Gastrocnemius medialis (tissue), 4 donors: Measurements from ENCODE around the gene P2RX1. TPM values are rescaled to one million over a fixed set of nuclear protein-coding genes. Genes with fewer than 3 reads are reported as not detected.

Experiments
- ATAC-seq, 2 donors: fragments of 150-250 bp; one replicate each; pipeline ENCODE4 v1.9.1; 2016
- DNase-seq, 2 donors: peaks; one replicate each; pipeline ENCODE4 v3.0.0-alpha.2; 2019
- H3K27ac ChIP-seq, 4 donors: fragments of 200-600 bp; sonication (generic); 1 replicate in 1 of 4; 2 replicates in 3 of 4; pipeline ENCODE4 v1.5.1; 2016 to 2018; ENCODE audit warnings: mild to moderate bottlenecking in 2 of 4, moderate library complexity in 1 of 4
- H3K27me3 ChIP-seq, 3 donors: fragments of 200-600 bp; sonication (generic) in 2 of 3; 1 replicate in 1 of 3; 2 replicates in 2 of 3; pipeline versions ENCODE4 v1.5.1 to v1.6.0; 2016 to 2019; ENCODE audit warnings: mild to moderate bottlenecking in 1 of 3, moderate library complexity in 1 of 3
- H3K36me3 ChIP-seq, 2 donors: fragments of 200-600 bp; sonication (generic) in 1 of 2; one replicate each; pipeline ENCODE4 v1.5.1; 2017 to 2018
- H3K4me1 ChIP-seq, 2 donors: fragments of 200-600 bp; sonication (generic) in 1 of 2; one replicate each; pipeline ENCODE4 v1.5.1; 2016 to 2017; ENCODE audit warnings: mild to moderate bottlenecking in 2 of 2
- H3K4me3 ChIP-seq, 4 donors: fragments of 200-600 bp; sonication (generic) in 3 of 4; 1 replicate in 1 of 4; 2 replicates in 3 of 4; pipeline ENCODE4 v1.5.1; 2016 to 2019; ENCODE audit warnings: mild to moderate bottlenecking in 2 of 4
- H3K9me3 ChIP-seq, 3 donors: fragments of 200-600 bp; sonication (generic) in 2 of 3; 1 replicate in 1 of 3; 2 replicates in 2 of 3; pipeline ENCODE4 v1.5.1; 2016 to 2019
- CTCF ChIP-seq, 5 experiments: fragments of 450-650 bp in 3 of 5; fragments of 200-600 bp in 2 of 5; sonication (generic) in 2 of 5; IDR thresholded peaks in 4 of 5; conservative IDR thresholded peaks in 1 of 5; 1 replicate in 4 of 5; 2 replicates in 1 of 5; pipeline ENCODE4 v1.5.1; 2016 to 2019; ENCODE audit warnings: antibody characterized with exemption in 5 of 5, mild to moderate bottlenecking in 3 of 5, moderate library complexity in 3 of 5
- POLR2A ChIP-seq, 2 donors: fragments of 450-650 bp; IDR thresholded peaks; one replicate each; pipeline ENCODE4 v1.6.1; 2017; ENCODE audit warnings: antibody characterized with exemption in 2 of 2, mild to moderate bottlenecking in 2 of 2, moderate library complexity in 2 of 2
- in situ Hi-C, 4 donors: fragments of 200-750 bp; cut with MboI; loops; one replicate each; pipeline versions ENCODE4 v1.15.0 to v1.8.0; 2017; ENCODE audit warnings: low sequenced_read_pairs in 4 of 4
- intact Hi-C: fragments of 100-400 bp; cut with DNase I; formaldehyde crosslinking; loops from one replicate; pipeline ENCODE4 v1.15.1; 2023; ENCODE audit warnings: low total_unique reads
- total RNA-seq, 4 donors: library from RNA; depleted of rRNA; stranded (reverse); fragments of >200 nt; gene quantifications; one replicate each; pipeline versions ENCODE4 v1.1.0 to v1.2.3, GENCODE V29; 2016

The P2RX1 gene
- total RNA-seq, 4 donors from 2014 or later: 0.25 to 0.59 (median 0.38) TPM; not detected in 1

- intact Hi-C loops (loop anchor here (1.0 kb wide), 2 partner anchors 68 to 138 kb away; no protein-coding TSS in a partner anchor), in situ Hi-C loops (no loop called here)
- Histone ChIP-seq H3K4me3 (no peak overlapping the region), H3K4me1 (no peaks in the 10 kb centered on the region), H3K9me3 (no peaks in the 10 kb centered on the region), H3K27me3 (no peaks in the 10 kb centered on the region), H3K36me3 (no peaks in the 10 kb centered on the region), H3K27ac (no peak overlapping the region)
- TF ChIP-seq CTCF (IDR thresholded peaks at IDR 0.05 in 4 of 5, conservative IDR thresholded peaks at IDR 0.05 in 1 of 5) (no peak), POLR2A (IDR thresholded peaks at IDR 0.05) (no peak)
- no peak for ATAC-seq
- no peak for DNase-seq
Observed at GRCh38 chr17:3935825-3936355, 19.6 kb upstream of the P2RX1 start.

GRCh38 chr17:3935140-3935542, 18.9 kb upstream of the P2RX1 start:
- ATAC-seq (peak; percentile 72), DNase-seq (peak in 1 of 2 donors; percentile 53)
- intact Hi-C loops (loop anchor here (1.0 kb wide), 2 partner anchors 69 to 139 kb away; no protein-coding TSS in a partner anchor), in situ Hi-C loops (no loop called here)
- H3K4me1 ChIP-seq: no peaks in the 10 kb centered on the region
- H3K36me3 ChIP-seq: no peaks in the 10 kb centered on the region
- TF ChIP-seq POLR2A (IDR thresholded peaks at IDR 0.05) (no peak), CTCF (IDR thresholded peaks at IDR 0.05 in 4 of 5, conservative IDR thresholded peaks at IDR 0.05 in 1 of 5) (peak; percentile 12 to 70 (median 63))
- no peaks in the 10 kb centered on the region for H3K27me3 ChIP-seq
- no peak overlapping the region for H3K27ac ChIP-seq
- no peaks in the 10 kb centered on the region for H3K9me3 ChIP-seq
- no peak overlapping the region for H3K4me3 ChIP-seq

- Histone ChIP-seq H3K36me3 (no peaks in the 10 kb centered on the region), H3K9me3 (no peaks in the 10 kb centered on the region), H3K4me1 (no peaks in the 10 kb centered on the region), H3K27ac (no peak overlapping the region), H3K27me3 (no peaks in the 10 kb centered on the region), H3K4me3 (no peak overlapping the region)
- DNase-seq (no peak), ATAC-seq (no peak)
- TF ChIP-seq CTCF (IDR thresholded peaks at IDR 0.05 in 4 of 5, conservative IDR thresholded peaks at IDR 0.05 in 1 of 5): no peak
- TF ChIP-seq POLR2A (IDR thresholded peaks at IDR 0.05): no peak
- in situ Hi-C loops (no loop called here), intact Hi-C loops (no loop called here)
Observed at GRCh38 chr17:3929764-3930163, 13.5 kb upstream of the P2RX1 start.

- DNase-seq (no peak), ATAC-seq (no peak)
- in situ Hi-C loops: no loop called here
- H3K4me3 ChIP-seq: no peak overlapping the region
- H3K27ac ChIP-seq: no peak overlapping the region
- no peaks in the 10 kb centered on the region for H3K27me3 ChIP-seq
- no peaks in the 10 kb centered on the region for H3K4me1 ChIP-seq
- TF ChIP-seq POLR2A (IDR thresholded peaks at IDR 0.05) (no peak), CTCF (IDR thresholded peaks at IDR 0.05 in 4 of 5, conservative IDR thresholded peaks at IDR 0.05 in 1 of 5) (no peak)
- intact Hi-C loops: no loop called here
- no peaks in the 10 kb centered on the region for H3K9me3 ChIP-seq
- no peaks in the 10 kb centered on the region for H3K36me3 ChIP-seq
Observed at GRCh38 chr17:3929181-3929580, 12.9 kb upstream of the P2RX1 start.

- H3K27ac ChIP-seq: no peak overlapping the region
- DNase-seq: no peak
- no peak for ATAC-seq
- H3K4me1 ChIP-seq: no peaks in the 10 kb centered on the region
- no peak overlapping the region for H3K4me3 ChIP-seq
- intact Hi-C loops: no loop called here
- in situ Hi-C loops: no loop called here
- H3K27me3 ChIP-seq: no peaks in the 10 kb centered on the region
- H3K9me3 ChIP-seq: no peaks in the 10 kb centered on the region
- TF ChIP-seq CTCF (IDR thresholded peaks at IDR 0.05 in 4 of 5, conservative IDR thresholded peaks at IDR 0.05 in 1 of 5): no peak
- no peaks in the 10 kb centered on the region for H3K36me3 ChIP-seq
Observed at GRCh38 chr17:3928406-3928805, 12.1 kb upstream of the P2RX1 start.
